Activated CD4-positive, alpha-beta T cell treated with anti-CD3 and anti-CD28 coated beads for 36 hours (primary cell): ENCODE measurements around the gene ARHGAP45. TPM values are rescaled to one million over a fixed set of nuclear protein-coding genes. Genes with fewer than 3 reads are reported as not detected.

ENCODE experiments used
- ATAC-seq: fragments of 200-7000 bp; cut with Tn5 transposase; one replicate; pipeline ENCODE4 v1.10.0; 2021; ENCODE audit warnings: mild to moderate bottlenecking, moderate library complexity
- CTCF ChIA-PET: fragments of 350-600 bp; sonication (Branson Sonifier 250); formaldehyde crosslinking; loops from one replicate; lab custom pipeline; 2021; ENCODE audit warnings: antibody characterized with exemption; lab: Charles Lee
- POLR2A ChIA-PET: fragments of 350-600 bp; sonication (Branson Sonifier 250); formaldehyde crosslinking; loops from one replicate; lab custom pipeline; 2021; ENCODE audit warnings: antibody characterized with exemption, inconsistent platforms; lab: Charles Lee
- DNase-seq: peaks from one replicate; pipeline ENCODE4 v3.0.0-alpha.2; 2020
- H3K27ac Mint-ChIP-seq: one replicate; pipeline ENCODE4 v1.8.0; 2021; ENCODE audit warnings: mixed read lengths
- H3K27me3 Mint-ChIP-seq: one replicate; pipeline ENCODE4 v1.8.0; 2021; ENCODE audit warnings: mixed read lengths
- H3K36me3 Mint-ChIP-seq: one replicate; pipeline ENCODE4 v1.8.0; 2021; ENCODE audit warnings: low read depth, mixed read lengths
- H3K4me1 Mint-ChIP-seq: one replicate; pipeline ENCODE4 v1.8.0; 2021; ENCODE audit warnings: mixed read lengths
- H3K4me3 Mint-ChIP-seq: one replicate; pipeline ENCODE4 v1.8.0; 2021; ENCODE audit warnings: mild to moderate bottlenecking, moderate library complexity, mixed read lengths
- H3K9me3 Mint-ChIP-seq: one replicate; pipeline ENCODE4 v1.8.0; 2021; ENCODE audit warnings: low read depth, mixed read lengths
- intact Hi-C, 2 experiments: fragments of 100-400 bp; cut with DNase I in 1 of 2; cut with micrococcal nuclease in 1 of 2; formaldehyde crosslinking; loops; one replicate each; pipeline versions ENCODE4 v1.14.2 to v1.15.1; 2022 to 2024; cut with DNase I, micrococcal nuclease
- total RNA-seq, 2 experiments: library from RNA; stranded (reverse); gene quantifications; one replicate each; pipeline ENCODE4 v1.2.3, GENCODE V29; 2021

Gene ARHGAP45
- total RNA-seq, 2 experiments from 2014 or later: 107 to 137 TPM

DNA sequence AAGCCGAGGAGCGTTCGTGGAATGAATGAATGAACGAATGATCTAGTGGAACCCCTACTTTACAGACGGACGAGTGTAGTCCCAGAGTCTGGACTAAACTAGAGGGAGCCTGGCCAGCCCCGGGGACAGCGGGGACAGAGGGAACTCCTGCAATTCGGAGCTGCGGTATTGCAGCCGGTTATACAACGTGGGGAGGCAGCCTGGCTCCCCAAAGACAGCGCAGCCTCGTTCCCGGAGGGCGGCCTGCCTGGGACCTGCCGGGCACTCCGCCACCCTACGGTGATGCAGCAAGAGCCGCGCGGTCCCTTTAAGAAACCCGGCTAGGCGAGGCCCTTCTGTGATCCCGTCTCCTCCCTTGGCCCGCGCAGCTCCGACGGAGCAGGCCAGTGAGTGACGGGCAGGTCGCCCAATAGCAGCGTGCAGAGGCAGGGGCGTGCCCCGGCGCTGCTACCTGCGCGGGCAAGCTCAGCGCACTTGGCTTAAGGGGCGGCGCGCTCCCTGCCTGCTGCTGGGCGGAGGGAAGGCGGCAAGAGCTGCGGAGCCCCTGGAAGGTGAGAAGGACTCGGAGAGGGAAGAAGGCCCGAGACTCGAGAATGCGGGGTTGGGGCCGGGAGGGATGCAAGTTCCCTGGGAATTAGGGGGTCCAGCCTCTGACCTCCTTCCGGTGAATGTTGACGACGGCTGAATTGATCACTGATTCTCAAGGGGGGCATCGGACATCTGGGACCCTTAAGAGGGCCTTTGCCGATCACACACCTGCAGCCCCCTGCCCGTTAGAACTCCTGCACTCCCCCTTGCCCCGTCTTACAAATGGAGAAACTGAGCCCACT is 27.1 kb upstream of the ARHGAP45 start, which contains the start of gene ABCA7:
ABCA7 (plus strand) TSS at position 462 of the 830 bp plus-strand sequence. CDS start 1,255 bp downstream, outside the sequence.
- H3K36me3 Mint-ChIP-seq: peaks cover 26% of the 10 kb centered on the region

GRCh38 chr19:1040476-1041271 is 26.3 kb upstream of the ARHGAP45 start:
- intact Hi-C loops: loop anchor here (1.0 to 2.0 kb wide), 6 partner anchors 12 to 200 kb away; partner anchors contain the start of genes RNU6-2 (in 2 of the 2), TMEM259 (in 2 of the 2), ARHGAP45 (in 1 of the 2) and ATP5F1D (in 1 of the 2)
- DNase-seq (peak; percentile 95), ATAC-seq (peak; percentile 67)
- Mint-ChIP-seq H3K4me3 (peak overlapping the region; percentile 86), H3K27me3 (no peaks in the 10 kb centered on the region), H3K27ac (peak overlapping the region; percentile 59), H3K36me3 (peaks cover 22% of the 10 kb centered on the region), H3K4me1 (peaks cover 34% of the 10 kb centered on the region), H3K9me3 (no peaks in the 10 kb centered on the region)
- CTCF ChIA-PET: interaction anchor here (0.5 to 1.3 kb wide), 7 partner anchors 14 to 245 kb away, joined by 3 to 7 read pairs (median 4); partner anchors contain the start of gene CNN2
- POLR2A ChIA-PET: interaction anchor here (0.6 to 1.1 kb wide), 7 partner anchors 12 to 24 kb away, joined by 3 to 4 read pairs (median 3); partner anchors contain the start of genes CNN2 and RNU6-2

More for the DNA sequence above, 27.1 kb upstream of the ARHGAP45 start, which contains the start of gene ABCA7:
- DNase-seq (peak; percentile 100), ATAC-seq (peak; percentile 96)
- peaks cover 34% of the 10 kb centered on the region for H3K4me1 Mint-ChIP-seq
- H3K4me3 Mint-ChIP-seq: peak within 1 kb of the TSS; percentile 86
- H3K9me3 Mint-ChIP-seq: no peaks in the 10 kb centered on the region
- POLR2A ChIA-PET: interaction anchor here (0.6 to 1.1 kb wide), 6 partner anchors 11 to 683 kb away, joined by 3 to 4 read pairs (median 4); partner anchors contain the start of genes CNN2 and RNU6-2
- peak within 1 kb of the TSS; percentile 74 for H3K27ac Mint-ChIP-seq
- H3K27me3 Mint-ChIP-seq: no peaks in the 10 kb centered on the region
- intact Hi-C loops: loop anchor here (1.0 to 2.0 kb wide), 6 partner anchors 12 to 201 kb away; partner anchors contain the start of genes RNU6-2 (in 2 of the 2), TMEM259 (in 2 of the 2), ARHGAP45 (in 1 of the 2) and ATP5F1D (in 1 of the 2)
- CTCF ChIA-PET: interaction anchor here (0.6 to 1.3 kb wide), 6 partner anchors 15 to 486 kb away, joined by 3 to 7 read pairs (median 4); no protein-coding TSS in a partner anchor

- Mint-ChIP-seq H3K4me1 (peaks cover 34% of the 10 kb centered on the region), H3K9me3 (no peaks in the 10 kb centered on the region), H3K36me3 (peaks cover 16% of the 10 kb centered on the region), H3K27me3 (no peaks in the 10 kb centered on the region), H3K4me3 (peak overlapping the region; percentile 86), H3K27ac (no peak overlapping the region)
- intact Hi-C loops: loop anchor here (2.0 kb wide), 2 partner anchors 21 to 199 kb away; partner anchors contain the start of genes ATP5F1D (in 1 of the 2), RNU6-2 (in 1 of the 2) and TMEM259 (in 1 of the 2)
- ChIA-PET CTCF (interaction anchor here (0.5 to 1.0 kb wide), 4 partner anchors 15 to 246 kb away, joined by 3 to 6 read pairs (median 4); partner anchors contain the start of gene CNN2), POLR2A (interaction anchor here (0.6 to 0.9 kb wide), 2 partner anchors 13 to 18 kb away, joined by 3 to 4 read pairs; no protein-coding TSS in a partner anchor)
- ATAC-seq (no peak), DNase-seq (no peak)
These were observed 25.6 kb upstream of the ARHGAP45 start for GRCh38 chr19:1041272-1041834.

GRCh38 chr19:1041835-1042685 is 24.9 kb upstream of the ARHGAP45 start:
- H3K4me1 Mint-ChIP-seq: peaks cover 34% of the 10 kb centered on the region
- intact Hi-C loops: loop anchor here (2.0 kb wide), 2 partner anchors 21 to 199 kb away; partner anchors contain the start of genes ATP5F1D (in 1 of the 2), RNU6-2 (in 1 of the 2) and TMEM259 (in 1 of the 2)
- POLR2A ChIA-PET: no interaction called here

DNA sequence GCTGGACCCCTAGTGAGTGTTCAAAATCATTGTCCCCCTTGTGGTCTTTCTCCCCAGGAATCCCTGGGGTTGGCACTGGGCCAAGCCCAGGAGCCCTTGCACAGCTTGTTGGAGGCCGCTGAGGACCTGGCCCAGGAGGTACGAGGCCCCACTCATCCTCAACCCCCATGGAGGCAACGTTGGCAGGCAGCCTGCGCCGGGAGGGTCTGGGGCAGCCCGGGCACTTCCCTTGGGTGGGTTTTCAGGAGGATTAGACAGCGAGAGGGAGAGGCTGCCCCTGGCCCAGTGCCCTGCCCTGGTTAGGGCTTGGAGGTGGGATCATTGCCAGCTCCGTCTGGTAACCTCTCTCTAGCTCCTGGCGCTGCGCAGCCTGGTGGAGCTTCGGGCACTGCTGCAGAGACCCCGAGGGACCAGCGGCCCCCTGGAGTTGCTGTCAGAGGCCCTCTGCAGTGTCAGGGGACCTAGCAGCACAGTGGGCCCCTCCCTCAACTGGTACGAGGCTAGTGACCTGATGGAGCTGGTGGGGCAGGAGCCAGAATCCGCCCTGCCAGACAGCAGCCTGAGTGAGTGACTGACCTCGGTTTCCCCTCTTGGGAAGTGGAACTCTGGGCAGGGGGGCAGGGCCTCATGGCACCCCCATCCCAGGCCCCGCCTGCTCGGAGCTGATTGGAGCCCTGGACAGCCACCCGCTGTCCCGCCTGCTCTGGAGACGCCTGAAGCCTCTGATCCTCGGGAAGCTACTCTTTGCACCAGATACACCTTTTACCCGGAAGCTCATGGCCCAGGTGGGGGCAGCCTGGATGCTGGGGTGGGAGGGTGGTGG is 24.1 kb upstream of the ARHGAP45 start:
- Mint-ChIP-seq H3K27ac (no peak overlapping the region), H3K36me3 (peaks cover 8% of the 10 kb centered on the region), H3K9me3 (no peaks in the 10 kb centered on the region), H3K27me3 (no peaks in the 10 kb centered on the region), H3K4me1 (peaks cover 28% of the 10 kb centered on the region), H3K4me3 (no peak overlapping the region)
- no peak for DNase-seq
- intact Hi-C loops: no loop called here
- ChIA-PET CTCF (interaction anchor here (1.0 to 1.6 kb wide), 2 partner anchors 18 to 180 kb away, joined by 3 to 4 read pairs; no protein-coding TSS in a partner anchor), POLR2A (interaction anchor here (1.3 kb wide), 1 partner anchor 226 kb away, joined by 3 read pairs; the partner anchor contains the start of gene CIRBP)
- ATAC-seq: no peak

More at GRCh38 chr19:1041835-1042685, 24.9 kb upstream of the ARHGAP45 start:
- CTCF ChIA-PET: interaction anchor here (1.0 to 1.6 kb wide), 3 partner anchors 16 to 179 kb away, joined by 3 to 4 read pairs (median 4); partner anchors contain the start of gene CNN2
- DNase-seq (no peak), ATAC-seq (no peak)
- Mint-ChIP-seq H3K27ac (no peak overlapping the region), H3K9me3 (no peaks in the 10 kb centered on the region), H3K36me3 (peaks cover 14% of the 10 kb centered on the region), H3K4me3 (no peak overlapping the region), H3K27me3 (no peaks in the 10 kb centered on the region)

DNA sequence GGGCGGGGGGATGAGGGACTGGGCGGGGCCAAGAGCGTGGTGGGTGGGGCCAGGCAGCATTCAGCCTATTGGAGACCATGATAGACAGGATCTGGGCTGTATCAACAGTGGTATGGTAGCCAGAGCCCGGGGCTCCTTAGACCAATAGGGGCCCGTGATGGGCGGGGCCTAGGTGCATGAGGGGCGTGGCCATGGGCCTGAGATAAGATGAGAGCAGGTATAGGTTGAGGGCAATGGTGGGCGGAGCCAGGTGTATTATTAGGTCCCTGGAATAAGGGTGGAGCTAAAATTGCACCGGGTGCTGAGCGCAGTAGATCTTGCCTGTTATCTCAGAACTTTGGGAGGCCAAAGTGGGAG is 21.7 kb upstream of the ARHGAP45 start:
- no peaks in the 10 kb centered on the region for H3K9me3 Mint-ChIP-seq
- H3K4me1 Mint-ChIP-seq: peaks cover 9% of the 10 kb centered on the region
- ATAC-seq (peak; percentile 81), DNase-seq (peak; percentile 87)
- intact Hi-C loops: no loop called here
- no peak overlapping the region for H3K4me3 Mint-ChIP-seq
- CTCF ChIA-PET: interaction anchor here (0.6 kb wide), 1 partner anchor 10 kb away, joined by 3 read pairs; no protein-coding TSS in a partner anchor
- H3K36me3 Mint-ChIP-seq: no peaks in the 10 kb centered on the region
- POLR2A ChIA-PET: no interaction called here
- H3K27ac Mint-ChIP-seq: no peak overlapping the region
- no peaks in the 10 kb centered on the region for H3K27me3 Mint-ChIP-seq

DNA sequence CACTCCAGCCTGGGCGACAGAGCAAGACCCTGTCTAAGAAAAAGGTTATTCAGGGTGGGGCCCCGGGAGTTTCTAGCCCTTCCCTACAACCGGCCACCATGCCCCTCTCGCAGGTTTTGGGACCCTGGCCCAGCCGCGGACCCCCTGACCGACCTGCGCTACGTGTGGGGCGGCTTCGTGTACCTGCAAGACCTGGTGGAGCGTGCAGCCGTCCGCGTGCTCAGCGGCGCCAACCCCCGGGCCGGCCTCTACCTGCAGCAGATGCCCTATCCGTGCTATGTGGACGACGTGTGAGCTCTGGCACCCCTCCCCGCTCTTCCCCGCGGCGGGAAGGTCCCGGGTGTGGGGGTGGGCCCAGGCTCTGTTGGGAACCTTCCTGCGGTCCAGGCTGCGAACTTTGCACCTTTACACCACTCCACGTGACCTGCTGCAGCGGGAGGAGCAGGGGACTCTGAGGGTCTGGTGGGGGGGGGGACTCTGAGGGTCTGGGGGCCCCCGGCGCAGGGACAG is 20.8 kb upstream of the ARHGAP45 start:
- POLR2A ChIA-PET: no interaction called here
- Mint-ChIP-seq H3K36me3 (no peaks in the 10 kb centered on the region), H3K4me1 (peaks cover 3% of the 10 kb centered on the region), H3K9me3 (no peaks in the 10 kb centered on the region), H3K27me3 (no peaks in the 10 kb centered on the region), H3K4me3 (no peak overlapping the region), H3K27ac (no peak overlapping the region)
- intact Hi-C loops: no loop called here
- CTCF ChIA-PET: no interaction called here
- DNase-seq (no peak), ATAC-seq (no peak)

GRCh38 chr19:1046836-1047695 is 19.9 kb upstream of the ARHGAP45 start:
- DNase-seq (no peak), ATAC-seq (no peak)
- no peaks in the 10 kb centered on the region for H3K9me3 Mint-ChIP-seq
- CTCF ChIA-PET: interaction anchor here (0.6 to 1.1 kb wide), 2 partner anchors 18 to 26 kb away, joined by 3 read pairs; partner anchors contain the start of gene RNU6-2
- no peak overlapping the region for H3K4me3 Mint-ChIP-seq
- H3K36me3 Mint-ChIP-seq: no peaks in the 10 kb centered on the region
- no peak overlapping the region for H3K27ac Mint-ChIP-seq
- no peaks in the 10 kb centered on the region for H3K4me1 Mint-ChIP-seq
- H3K27me3 Mint-ChIP-seq: no peaks in the 10 kb centered on the region
- intact Hi-C loops: no loop called here
- POLR2A ChIA-PET: no interaction called here
